ENCODE measurements around the gene ZNF692. TPM values are rescaled to one million over a fixed set of nuclear protein-coding genes. Genes with fewer than 3 reads are reported as not detected.
"Not testable (repeated sequence)": the region's sequence is repeated elsewhere in the genome, so short reads cannot be mapped to it uniquely, and the experiment has no call there.

ZNF692 gene
- total RNA-seq, 1 donor from 2014 or later: 73.0 TPM

GRCh38 chr1:248804771-248805681 is 53.9 kb downstream of the ZNF692 start:
- Mint-ChIP-seq H3K4me1 (ENCODE audit: unreplicated experiment) (peaks cover 4% of the 10 kb centered on the region), H3K27me3 (no peaks in the 10 kb centered on the region), H3K27ac (no peak overlapping the region), H3K36me3 (no peaks in the 10 kb centered on the region), H3K4me3 (no peak overlapping the region), H3K9me3 (peaks cover 5% of the 10 kb centered on the region)
- DNase-seq (ENCODE audit: extremely low spot score, unreplicated experiment): no peak
- TF ChIP-seq CTCF (conservative IDR thresholded peaks at IDR 0.05): no peak

DNA sequence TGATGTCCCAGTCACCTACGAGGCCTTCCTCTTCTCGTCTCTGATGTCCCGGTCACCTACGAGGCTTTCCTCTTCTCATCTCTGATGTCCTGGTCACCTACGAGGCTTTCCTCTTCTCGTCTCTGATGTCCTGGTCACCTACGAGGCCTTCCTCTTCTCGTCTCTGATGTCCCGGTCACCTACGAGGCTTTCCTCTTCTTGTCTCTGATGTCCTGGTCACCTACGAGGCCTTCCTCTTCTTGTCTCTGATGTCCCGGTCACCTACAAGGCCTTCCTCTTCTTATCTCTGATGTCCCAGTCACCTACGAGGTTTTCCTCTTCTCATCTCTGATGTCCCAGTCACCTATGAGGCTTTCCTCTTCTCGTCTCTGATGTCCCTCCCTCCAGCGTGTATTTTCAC is 55.4 kb downstream of the ZNF692 start:
- not testable (repeated sequence) for H3K27me3 Mint-ChIP-seq; H3K4me1 Mint-ChIP-seq (ENCODE audit: unreplicated experiment); H3K4me3 Mint-ChIP-seq; DNase-seq (ENCODE audit: extremely low spot score, unreplicated experiment); H3K27ac Mint-ChIP-seq; H3K9me3 Mint-ChIP-seq; H3K36me3 Mint-ChIP-seq

GRCh38 chr1:248802454-248802853 is 56.4 kb downstream of the ZNF692 start:
- no peaks in the 10 kb centered on the region for H3K27me3 Mint-ChIP-seq
- no peaks in the 10 kb centered on the region for H3K36me3 Mint-ChIP-seq
- no peak for TF ChIP-seq CTCF (conservative IDR thresholded peaks at IDR 0.05)
- no peak overlapping the region for H3K4me3 Mint-ChIP-seq
- DNase-seq (ENCODE audit: extremely low spot score, unreplicated experiment): no peak
- peaks cover 5% of the 10 kb centered on the region for H3K9me3 Mint-ChIP-seq
- peaks cover 4% of the 10 kb centered on the region for H3K4me1 Mint-ChIP-seq (ENCODE audit: unreplicated experiment)
- no peak overlapping the region for H3K27ac Mint-ChIP-seq

GRCh38 chr1:248800459-248800858 is 58.4 kb downstream of the ZNF692 start:
- H3K27ac Mint-ChIP-seq: no peak overlapping the region
- H3K4me1 Mint-ChIP-seq (ENCODE audit: unreplicated experiment): no peaks in the 10 kb centered on the region
- TF ChIP-seq CTCF (conservative IDR thresholded peaks at IDR 0.05): no peak
- no peaks in the 10 kb centered on the region for H3K27me3 Mint-ChIP-seq
- no peaks in the 10 kb centered on the region for H3K36me3 Mint-ChIP-seq
- peaks cover 5% of the 10 kb centered on the region for H3K9me3 Mint-ChIP-seq
- H3K4me3 Mint-ChIP-seq: no peak overlapping the region
- DNase-seq (ENCODE audit: extremely low spot score, unreplicated experiment): no peak

Small RNA genes lying within 50 kb of the gene (microRNA-seq; reads per million reads assigned to microRNA genes)
- 1.7 reads per million for gene MIR3124

Other genes starting within 250 kb of the ZNF692 start
- gene OR2T11, start 224.0 kb downstream of the ZNF692 start, total RNA-seq (ENCODE audit: low replicate concordance): not detected in 2 replicates
- gene OR2T35, start 213.8 kb downstream of the ZNF692 start, total RNA-seq (ENCODE audit: low replicate concordance): not detected in 2 replicates
- not detected in 2 replicates for gene OR2T27, start 203.6 kb downstream of the ZNF692 start, total RNA-seq (ENCODE audit: low replicate concordance)
- not detected in 2 replicates for gene OR14I1, start 156.3 kb downstream of the ZNF692 start, total RNA-seq (ENCODE audit: low replicate concordance)
- not detected in 2 replicates for gene LYPD8, start 103.3 kb downstream of the ZNF692 start, total RNA-seq (ENCODE audit: low replicate concordance)
- 33.4 and 33.7 TPM in 2 replicates for gene SH3BP5L, start 33.2 kb downstream of the ZNF692 start, total RNA-seq (ENCODE audit: low replicate concordance)
- gene ZNF672, start 20.9 kb downstream of the ZNF692 start, total RNA-seq (ENCODE audit: low replicate concordance): 33.0 and 35.0 TPM in 2 replicates
- 10.1 and 14.8 TPM in 2 replicates for gene PGBD2, start 47.1 kb upstream of the ZNF692 start, total RNA-seq (ENCODE audit: low replicate concordance)

All from type B pancreatic cell (in vitro differentiated cells).